Right lobe of liver (tissue), 4 donors: ENCODE measurements around the gene KIRREL3.

ENCODE experiments used
- POLR2A ChIP-seq: fragments of 450-650 bp; IDR thresholded peaks from one replicate; pipeline ENCODE4 v1.6.1; 2017; ENCODE audit warnings: antibody characterized with exemption, mild to moderate bottlenecking
- TF ChIP-seq, protein P1 (sequence below), 4 donors: fragments of 200-600 bp in 3 of 4; fragments of 450-650 bp in 1 of 4; IDR thresholded peaks; one replicate each; pipeline versions ENCODE4 v1.5.1 to v1.8.0; 2016 to 2022; ENCODE audit warnings: antibody characterized with exemption in 4 of 4, mild to moderate bottlenecking in 2 of 4
- donor health status: DM: no; HTN: no; CAD: no.
- donor health status: DM: no; HTN: no; CAD: no.
- donor health status: DM: no; HTN: yes; CAD: no.

- no peak for TF ChIP-seq POLR2A
- TF ChIP-seq, protein P1, sequence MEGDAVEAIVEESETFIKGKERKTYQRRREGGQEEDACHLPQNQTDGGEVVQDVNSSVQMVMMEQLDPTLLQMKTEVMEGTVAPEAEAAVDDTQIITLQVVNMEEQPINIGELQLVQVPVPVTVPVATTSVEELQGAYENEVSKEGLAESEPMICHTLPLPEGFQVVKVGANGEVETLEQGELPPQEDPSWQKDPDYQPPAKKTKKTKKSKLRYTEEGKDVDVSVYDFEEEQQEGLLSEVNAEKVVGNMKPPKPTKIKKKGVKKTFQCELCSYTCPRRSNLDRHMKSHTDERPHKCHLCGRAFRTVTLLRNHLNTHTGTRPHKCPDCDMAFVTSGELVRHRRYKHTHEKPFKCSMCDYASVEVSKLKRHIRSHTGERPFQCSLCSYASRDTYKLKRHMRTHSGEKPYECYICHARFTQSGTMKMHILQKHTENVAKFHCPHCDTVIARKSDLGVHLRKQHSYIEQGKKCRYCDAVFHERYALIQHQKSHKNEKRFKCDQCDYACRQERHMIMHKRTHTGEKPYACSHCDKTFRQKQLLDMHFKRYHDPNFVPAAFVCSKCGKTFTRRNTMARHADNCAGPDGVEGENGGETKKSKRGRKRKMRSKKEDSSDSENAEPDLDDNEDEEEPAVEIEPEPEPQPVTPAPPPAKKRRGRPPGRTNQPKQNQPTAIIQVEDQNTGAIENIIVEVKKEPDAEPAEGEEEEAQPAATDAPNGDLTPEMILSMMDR (IDR thresholded peaks at IDR 0.05), result no peak
Observed at GRCh38 chr11:126884594-126884993, 116.0 kb downstream of the KIRREL3 start.
